H1 (cell line): ENCODE measurements around the gene AMH. TPM values are rescaled to one million over a fixed set of nuclear protein-coding genes. Genes with fewer than 3 reads are reported as not detected.

Experiments used
- CTCF ChIA-PET: fragments of 300-600 bp; sonication (Branson Sonifier 250); formaldehyde crosslinking; loops from one replicate; lab custom pipeline; 2021; ENCODE audit not compliant: partially characterized antibody; lab: Charles Lee
- POLR2A ChIA-PET: fragments of 300-600 bp; sonication (Branson Sonifier 250); formaldehyde crosslinking; loops from one replicate; lab custom pipeline; 2021; ENCODE audit warnings: inconsistent platforms; ENCODE audit not compliant: partially characterized antibody; lab: Charles Lee
- DNase-seq, 2 experiments: peaks; one replicate each; pipeline versions ENCODE4 v3.0.0 to v3.0.0-alpha.2; 2010 to 2022; ENCODE audit warnings: low spot score in 2 of 2, low read depth in 1 of 2, mixed read lengths in 1 of 2
- FAIRE-seq: peaks from 2 replicates; lab custom pipeline; 2011; peaks lifted over from hg19 to GRCh38; lab: Jason Lieb, UNC
- H2AFZ ChIP-seq: 2 replicates; pipeline ENCODE4 v1.8.1; 2012; ENCODE audit warnings: low read length, inconsistent platforms
- H2AK5ac ChIP-seq: 2 replicates; pipeline ENCODE4 v1.6.1; 2013; ENCODE audit warnings: low read depth, low read length
- H2BK120ac ChIP-seq: replicated peaks from 2 replicates; pipeline ENCODE3; 2013; ENCODE audit warnings: low read depth, low read length, inconsistent platforms
- H2BK12ac ChIP-seq: 2 replicates; pipeline ENCODE4 v1.6.1; 2013; ENCODE audit warnings: low read depth, low read length
- H2BK15ac ChIP-seq: 2 replicates; pipeline ENCODE4 v1.6.1; 2013; ENCODE audit warnings: low read length
- H2BK20ac ChIP-seq: 2 replicates; pipeline ENCODE4 v1.6.1; 2013; ENCODE audit warnings: low read length
- H2BK5ac ChIP-seq: 2 replicates; pipeline ENCODE4 v1.6.1; 2013; ENCODE audit warnings: low read depth, low read length
- H3K14ac ChIP-seq: 2 replicates; pipeline ENCODE4 v1.6.1; 2013; ENCODE audit warnings: inconsistent platforms; ENCODE audit not compliant: insufficient read length
- H3K18ac ChIP-seq: 2 replicates; pipeline ENCODE4 v1.6.1; 2013; ENCODE audit warnings: low read length; ENCODE audit errors: extremely low read depth
- H3K23ac ChIP-seq: 2 replicates; pipeline ENCODE4 v1.6.1; 2013; ENCODE audit warnings: inconsistent platforms; ENCODE audit not compliant: insufficient read length
- H3K23me2 ChIP-seq: 2 replicates; pipeline ENCODE4 v1.6.1; 2013; ENCODE audit warnings: low read depth, low read length
- H3K27ac ChIP-seq: 2 replicates; pipeline ENCODE4 v1.6.1; 2011; ENCODE audit warnings: low read depth, low read length, inconsistent platforms
- H3K27me3 ChIP-seq, 4 experiments: replicated peaks in 1 of 4; 1 replicate in 1 of 4; 2 replicates in 3 of 4; pipeline versions ENCODE4 v1.6.1 to v1.8.1; 2011 to 2013; ENCODE audit warnings: low read length in 3 of 4, mild to moderate bottlenecking in 3 of 4, inconsistent platforms in 2 of 4, mixed read lengths in 2 of 4, moderate library complexity in 1 of 4; ENCODE audit not compliant: control insufficient read depth in 3 of 4, insufficient read depth in 3 of 4; ENCODE audit errors: extremely low read depth in 1 of 4
- H3K36me3 ChIP-seq, 4 experiments: 2 replicates each; pipeline versions ENCODE4 v1.6.1 to v1.8.1; 2011 to 2013; ENCODE audit warnings: mild to moderate bottlenecking in 4 of 4, low read length in 3 of 4, moderate library complexity in 2 of 4, control low read depth in 1 of 4, inconsistent platforms in 1 of 4; ENCODE audit not compliant: insufficient read depth in 4 of 4, control insufficient read depth in 2 of 4
- H3K4ac ChIP-seq: replicated peaks from 2 replicates; pipeline ENCODE3; 2013; ENCODE audit warnings: low read length, low read depth, mixed read lengths, inconsistent platforms; ENCODE audit not compliant: insufficient read length
- H3K4me1 ChIP-seq, 4 experiments: replicated peaks in 1 of 4; 1 replicate in 1 of 4; 2 replicates in 3 of 4; pipeline versions ENCODE4 v1.6.1 to v1.8.1; 2011 to 2013; ENCODE audit warnings: low read length in 3 of 4, inconsistent platforms in 2 of 4, mixed read lengths in 1 of 4; ENCODE audit not compliant: insufficient read depth in 4 of 4, control insufficient read depth in 3 of 4
- H3K4me2 ChIP-seq, 2 experiments: 2 replicates each; pipeline versions ENCODE4 v1.6.1 to v1.8.1; 2011 to 2013; ENCODE audit warnings: low read depth in 2 of 2, low read length in 2 of 2, control low read depth in 1 of 2, inconsistent platforms in 1 of 2, mild to moderate bottlenecking in 1 of 2; ENCODE audit not compliant: insufficient read depth in 1 of 2
- H3K4me3 ChIP-seq, 4 experiments: fragments of 200-600, 300-600 bp in 1 of 4; sonication (generic), shearing (Covaris generic), sonication (Bioruptor Twin) in 1 of 4; 2 replicates each; pipeline versions ENCODE4 v1.5.1 to v1.8.1; 2011 to 2016; ENCODE audit warnings: low read length in 4 of 4, low read depth in 3 of 4, control low read depth in 2 of 4, inconsistent platforms in 2 of 4, mild to moderate bottlenecking in 2 of 4, mixed read lengths in 1 of 4, moderate library complexity in 1 of 4; ENCODE audit not compliant: insufficient read depth in 2 of 4; ENCODE audit errors: extremely low read depth in 1 of 4
- H3K56ac ChIP-seq: replicated peaks from 2 replicates; pipeline ENCODE3; 2013; ENCODE audit warnings: low read depth, mild to moderate bottlenecking, mixed read lengths, low read length, inconsistent platforms; ENCODE audit not compliant: insufficient read length
- H3K79me1 ChIP-seq: 2 replicates; pipeline ENCODE4 v1.6.1; 2013; ENCODE audit warnings: low read depth, low read length, control low read depth
- H3K79me2 ChIP-seq, 2 experiments: 2 replicates each; pipeline versions ENCODE4 v1.6.1 to v1.8.1; 2012 to 2013; ENCODE audit warnings: low read length in 2 of 2, mild to moderate bottlenecking in 2 of 2, inconsistent platforms in 1 of 2; ENCODE audit not compliant: insufficient read depth in 2 of 2, control insufficient read depth in 1 of 2
- H3K9ac ChIP-seq, 4 experiments: replicated peaks in 1 of 4; 1 replicate in 1 of 4; 2 replicates in 3 of 4; pipeline versions ENCODE4 v1.6.1 to v1.8.1; 2011 to 2013; ENCODE audit warnings: low read depth in 3 of 4, low read length in 3 of 4, control low read depth in 2 of 4, mild to moderate bottlenecking in 2 of 4, moderate library complexity in 2 of 4, inconsistent platforms in 1 of 4; ENCODE audit errors: extremely low read depth in 1 of 4
- H3K9me3 ChIP-seq, 2 experiments: 2 replicates each; pipeline versions ENCODE4 v1.6.1 to v1.8.1; 2012 to 2013; ENCODE audit warnings: mild to moderate bottlenecking in 2 of 2, moderate library complexity in 2 of 2, control low read depth in 1 of 2, inconsistent platforms in 1 of 2, low read depth in 1 of 2, low read length in 1 of 2, mixed read lengths in 1 of 2; ENCODE audit not compliant: insufficient read depth in 2 of 2
- H4K20me1 ChIP-seq, 2 experiments: replicated peaks in 1 of 2; 2 replicates each; pipeline versions ENCODE3 to v1.8.1; 2011 to 2013; ENCODE audit warnings: inconsistent platforms in 2 of 2, low read length in 2 of 2, mild to moderate bottlenecking in 1 of 2; ENCODE audit not compliant: insufficient read depth in 2 of 2, control insufficient read depth in 1 of 2
- H4K5ac ChIP-seq: 2 replicates; pipeline ENCODE4 v1.6.1; 2013; ENCODE audit warnings: low read length, low read depth, mixed read lengths, inconsistent platforms; ENCODE audit not compliant: insufficient read length
- H4K8ac ChIP-seq: 2 replicates; pipeline ENCODE4 v1.8.0; 2013; ENCODE audit warnings: mild to moderate bottlenecking, moderate library complexity, low read length, inconsistent platforms; ENCODE audit not compliant: insufficient read depth; ENCODE audit errors: extremely low read depth
- H4K91ac ChIP-seq: replicated peaks from 2 replicates; pipeline ENCODE3; 2013; ENCODE audit warnings: low read length, mixed read lengths, inconsistent platforms; ENCODE audit not compliant: insufficient read length
- ASH2L ChIP-seq: fragments of 200-600, 300-600 bp; sonication (generic); IDR thresholded peaks from one replicate; pipeline ENCODE4 v1.7.1; 2017; ENCODE audit warnings: low read length
- BACH1 ChIP-seq: IDR thresholded peaks from 2 replicates; pipeline ENCODE4 v1.6.1; 2012; ENCODE audit warnings: low read length, improper control_type of control experiment
- CHD1 ChIP-seq: IDR thresholded peaks from 2 replicates; pipeline ENCODE4 v1.6.1; 2012; ENCODE audit warnings: low read depth, low read length, improper control_type of control experiment
- RAD21 ChIP-seq, 2 experiments: IDR thresholded peaks in 1 of 2; conservative IDR thresholded peaks in 1 of 2; 2 replicates each; pipeline ENCODE4 v1.6.1; 2011; ENCODE audit warnings: low read depth in 2 of 2, low read length in 2 of 2, improper control_type of control experiment in 1 of 2, inconsistent platforms in 1 of 2, mild to moderate bottlenecking in 1 of 2, moderate library complexity in 1 of 2
- RXRA ChIP-seq: IDR thresholded peaks from 2 replicates; pipeline ENCODE4 v1.6.1; 2011; ENCODE audit warnings: low read depth, mild to moderate bottlenecking, low read length, moderate library complexity; ENCODE audit not compliant: insufficient read depth
- SIN3A ChIP-seq, 2 experiments: IDR thresholded peaks in 1 of 2; conservative IDR thresholded peaks in 1 of 2; 2 replicates each; pipeline ENCODE4 v1.6.1; 2011 to 2012; ENCODE audit warnings: low read length in 2 of 2, improper control_type of control experiment in 1 of 2, low read depth in 1 of 2, mild to moderate bottlenecking in 1 of 2
- SUZ12 ChIP-seq: fragments of 200-600 bp; sonication (generic); IDR thresholded peaks from 2 replicates; pipeline ENCODE4 v1.6.1; 2012; ENCODE audit warnings: mild to moderate bottlenecking, inconsistent platforms, low read length, moderate library complexity, mixed read lengths
- WGBS, 2 experiments: shearing (Covaris generic) in 1 of 2; methylation state at CpG; one replicate each; pipeline versions ENCODE4 v1.1.6 to v1.1.7; 2013 to 2015; ENCODE audit warnings: low lambda C conversion rate in 2 of 2, mixed read lengths in 2 of 2, inconsistent platforms in 1 of 2, low coverage in 1 of 2, missing lambda C conversion rate in 1 of 2; ENCODE audit not compliant: insufficient replicate concordance in 2 of 2, insufficient coverage in 1 of 2, insufficient read length in 1 of 2; ENCODE audit errors: extremely low coverage in 1 of 2, missing lambda C conversion rate in 1 of 2; 5-methylcytosine and 5-hydroxymethylcytosine counted together
- polyA plus RNA-seq, 7 experiments: library from polyadenylated mRNA; depleted of rRNA in 3 of 7; stranded (reverse) in 5 of 7; unstranded in 2 of 7; fragments of >200 nt in 5 of 7; fragments of 200-250 nt in 2 of 7; gene quantifications; 1 replicate in 5 of 7; 2 replicates in 1 of 7; 4 replicates in 1 of 7; pipeline versions ENCODE4 v1.2.1 to v1.2.3, GENCODE V29; 2011 to 2013; ENCODE audit warnings: missing spikeins in 2 of 7, mixed read lengths in 2 of 7
- total RNA-seq: library from RNA; stranded (reverse); fragmentation: NEBNext Ultra II Directional; extraction: Animal tissue kit (Norgen Biotek cat#: 25700); gene quantifications from 2 replicates; pipeline ENCODE4 v1.2.1, GENCODE V29; 2021

The AMH gene
- total and polyA plus RNA-seq, 2 of the 8 experiments (the other 6 are each of a cell fraction or from before 2014, with no cell fraction given): 10.5 to 15.4 TPM

- H4K91ac ChIP-seq: no peak overlapping the region
- CTCF ChIA-PET: interaction anchor here (0.9 to 1.7 kb wide), 4 partner anchors 7 to 35 kb away, joined by 3 to 5 read pairs (median 3); no protein-coding TSS in a partner anchor
Measured at GRCh38 chr19:2282862-2283237, 33.7 kb downstream of the AMH start.

More at GRCh38 chr19:2282862-2283237, 33.7 kb downstream of the AMH start:
- H3K23ac ChIP-seq: no peak overlapping the region
- H3K56ac ChIP-seq: no peak overlapping the region
- no peak overlapping the region for H2BK12ac ChIP-seq
- no peak overlapping the region for H3K27ac ChIP-seq
- H3K4me2 ChIP-seq: peak overlapping the region; percentile 79 to 83; a peak in 3 of 4 replicates
- DNase-seq (no peak), FAIRE-seq (no peak)
- peak overlapping the region in 1 of 4 experiments; percentile 64; a peak in 2 of 8 replicates for H3K4me3 ChIP-seq
- H4K5ac ChIP-seq: no peak overlapping the region
- H2BK20ac ChIP-seq: no peak overlapping the region
- H3K18ac ChIP-seq: no peak overlapping the region
- TF ChIP-seq CHD1 (no peak), RXRA (no peak), BACH1 (no peak), ASH2L (no peak), SIN3A (conservative IDR thresholded peaks at IDR 0.05 in 1 of 2, IDR thresholded peaks at IDR 0.05 in 1 of 2; ENCODE audit: low read depth in 1 of 2, low read length in 2 of 2) (no peak), SUZ12 (0 out of 2 replicates have a peak, but pooled peaks have one; percentile 22), RAD21 (IDR thresholded peaks at IDR 0.05 in 1 of 2, conservative IDR thresholded peaks at IDR 0.05 in 1 of 2; ENCODE audit: low read depth in 2 of 2, low read length in 2 of 2) (no peak)
- H3K27me3 ChIP-seq: peaks cover 0 to 29% (median 21%) of the 10 kb centered on the region in 4 experiments; a peak in 6 of 7 replicates
- H2AFZ ChIP-seq: no peak overlapping the region
- H2BK120ac ChIP-seq: no peak overlapping the region
- H2BK5ac ChIP-seq: no peak overlapping the region
- H3K79me2 ChIP-seq: no peaks in the 10 kb centered on the region
- H3K4me1 ChIP-seq: peaks cover 0 to 5% (median 0%) of the 10 kb centered on the region in 4 experiments; a peak in 2 of 7 replicates
- no peaks in the 10 kb centered on the region for H3K36me3 ChIP-seq
- H3K23me2 ChIP-seq: peaks cover 5% of the 10 kb centered on the region; the same call in 1 of the 2 replicates
- 55% methylated on average over 9 of the region's 11 CpGs; no CpG with 5 or more reads in 1 of the 2 experiments for WGBS, 2 experiments
- no peak overlapping the region for H3K9ac ChIP-seq
- no peak overlapping the region for H2BK15ac ChIP-seq
- no peak overlapping the region for H3K4ac ChIP-seq
- POLR2A ChIA-PET: interaction anchor here (1.0 to 2.1 kb wide), 9 partner anchors 9 to 37 kb away, joined by 3 to 9 read pairs (median 3); no protein-coding TSS in a partner anchor
- peaks cover 0 to 5% of the 10 kb centered on the region in 2 experiments for H4K20me1 ChIP-seq
- no peak overlapping the region for H4K8ac ChIP-seq
- H3K9me3 ChIP-seq: no peaks in the 10 kb centered on the region
- H3K14ac ChIP-seq: no peak overlapping the region
- no peak overlapping the region for H2AK5ac ChIP-seq
- H3K79me1 ChIP-seq: no peaks in the 10 kb centered on the region
